ENCODE measurements around the gene TMEM14B.
"Not testable (repeated sequence)": the region's sequence is repeated elsewhere in the genome, so short reads cannot be mapped to it uniquely, and the experiment has no call there.

TMEM14B gene

DNA sequence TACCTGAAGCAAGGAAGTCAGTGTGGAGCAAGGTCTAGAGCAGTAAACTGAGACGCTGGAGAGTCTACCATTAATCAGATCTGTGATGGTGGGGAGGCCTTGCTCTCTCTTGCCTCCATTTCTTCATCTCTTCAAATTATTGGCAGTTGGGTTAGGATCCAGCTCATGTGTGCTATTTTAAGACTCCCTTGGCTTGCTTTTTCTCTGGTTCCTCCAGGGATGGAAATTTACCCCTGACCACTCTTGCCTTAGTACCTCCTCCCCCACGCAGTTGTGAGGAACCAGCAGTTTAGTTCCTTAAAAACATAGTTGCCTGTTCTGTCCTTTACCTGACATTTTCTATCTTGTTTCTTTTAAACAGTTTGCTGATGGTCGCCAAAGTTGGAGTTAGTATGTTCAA lies 17.4 kb upstream of the TMEM14B start:
- TF ChIP-seq, protein P1, sequence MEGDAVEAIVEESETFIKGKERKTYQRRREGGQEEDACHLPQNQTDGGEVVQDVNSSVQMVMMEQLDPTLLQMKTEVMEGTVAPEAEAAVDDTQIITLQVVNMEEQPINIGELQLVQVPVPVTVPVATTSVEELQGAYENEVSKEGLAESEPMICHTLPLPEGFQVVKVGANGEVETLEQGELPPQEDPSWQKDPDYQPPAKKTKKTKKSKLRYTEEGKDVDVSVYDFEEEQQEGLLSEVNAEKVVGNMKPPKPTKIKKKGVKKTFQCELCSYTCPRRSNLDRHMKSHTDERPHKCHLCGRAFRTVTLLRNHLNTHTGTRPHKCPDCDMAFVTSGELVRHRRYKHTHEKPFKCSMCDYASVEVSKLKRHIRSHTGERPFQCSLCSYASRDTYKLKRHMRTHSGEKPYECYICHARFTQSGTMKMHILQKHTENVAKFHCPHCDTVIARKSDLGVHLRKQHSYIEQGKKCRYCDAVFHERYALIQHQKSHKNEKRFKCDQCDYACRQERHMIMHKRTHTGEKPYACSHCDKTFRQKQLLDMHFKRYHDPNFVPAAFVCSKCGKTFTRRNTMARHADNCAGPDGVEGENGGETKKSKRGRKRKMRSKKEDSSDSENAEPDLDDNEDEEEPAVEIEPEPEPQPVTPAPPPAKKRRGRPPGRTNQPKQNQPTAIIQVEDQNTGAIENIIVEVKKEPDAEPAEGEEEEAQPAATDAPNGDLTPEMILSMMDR (IDR thresholded peaks at IDR 0.05; ENCODE audit: borderline replicate concordance, control extremely low read depth, extremely low read depth, insufficient read depth, missing control alignments): no peak
- DNase-seq (ENCODE audit: low spot score): no peak
- in situ Hi-C loops (cut with MboI; ENCODE audit: low sequenced_read_pairs, unreplicated experiment): no loop called here

DNA sequence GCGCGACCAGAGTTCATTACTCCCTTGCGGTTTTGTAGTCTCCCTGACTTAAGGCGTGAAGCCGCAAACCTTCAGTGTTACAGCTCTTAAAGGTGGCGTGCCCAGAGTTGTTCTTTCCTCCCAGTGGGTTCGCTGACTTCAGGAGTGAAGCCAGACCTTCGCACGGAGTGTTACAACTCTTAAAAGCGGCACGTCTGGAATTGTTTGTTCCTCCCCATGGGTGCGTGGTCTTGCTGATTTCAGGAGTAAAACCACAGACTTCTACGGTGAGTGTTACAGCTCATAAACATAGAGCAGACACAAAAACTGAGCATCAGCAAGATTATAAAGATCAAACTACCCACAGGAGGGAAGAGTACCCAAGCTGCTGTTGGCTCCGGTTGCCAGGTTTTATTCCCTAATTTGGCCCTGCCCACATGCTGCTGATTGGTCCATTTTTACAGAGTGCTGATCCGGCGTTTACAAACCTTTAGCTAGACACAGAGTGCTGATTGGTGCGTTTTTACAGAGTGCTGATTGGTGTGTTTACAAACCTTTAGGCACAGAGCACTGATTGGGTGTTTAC lies 14.4 kb upstream of the TMEM14B start:
- TF ChIP-seq, protein P1 (IDR thresholded peaks at IDR 0.05; ENCODE audit: borderline replicate concordance, control extremely low read depth, extremely low read depth, insufficient read depth, missing control alignments): no peak
- no peak for DNase-seq (ENCODE audit: low spot score)
- in situ Hi-C loops (cut with MboI; ENCODE audit: low sequenced_read_pairs, unreplicated experiment): no loop called here

DNA sequence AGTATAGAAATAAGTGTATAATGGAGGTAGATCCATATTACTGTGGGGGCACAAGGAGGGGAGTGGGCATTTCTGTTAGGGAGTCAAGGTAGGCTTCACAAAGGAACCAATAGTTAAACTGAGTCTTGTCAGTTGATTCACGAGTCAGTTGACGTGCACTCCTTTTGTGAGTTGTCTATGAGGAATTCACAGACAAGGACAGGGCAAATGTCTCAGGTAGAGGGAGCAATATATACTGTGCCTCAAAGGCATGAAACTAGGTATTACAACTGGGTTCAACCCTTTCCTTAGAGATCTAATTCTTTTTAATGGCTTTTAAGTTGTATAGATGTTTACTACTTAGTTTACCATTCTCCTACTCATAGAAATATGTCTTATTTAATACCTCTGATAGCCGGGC lies 13.7 kb upstream of the TMEM14B start:
- in situ Hi-C loops (cut with MboI; ENCODE audit: low sequenced_read_pairs, unreplicated experiment): no loop called here
- DNase-seq (ENCODE audit: low spot score): no peak

DNA sequence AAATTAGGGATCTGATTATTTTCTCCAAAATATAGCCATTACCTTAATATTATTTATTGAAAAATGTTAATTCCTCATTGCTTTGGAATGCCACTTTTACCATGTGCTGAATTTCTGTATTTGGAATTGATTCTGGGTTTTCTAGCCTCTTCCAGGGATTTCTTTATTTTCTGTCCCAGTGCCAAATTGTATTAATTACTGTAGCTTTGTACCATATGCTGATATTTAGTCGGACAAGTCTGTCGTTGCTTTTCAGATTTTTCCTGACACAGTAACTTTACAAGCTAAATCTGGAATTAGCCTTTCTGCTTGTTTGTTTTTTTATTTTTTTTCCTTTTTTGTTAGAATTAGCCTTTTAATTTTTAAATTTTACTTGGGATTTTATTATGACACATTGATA lies 10.9 kb upstream of the TMEM14B start:
- TF ChIP-seq, protein P1 (IDR thresholded peaks at IDR 0.05; ENCODE audit: borderline replicate concordance, control extremely low read depth, extremely low read depth, insufficient read depth, missing control alignments): no peak
- DNase-seq (ENCODE audit: low spot score): no peak
- in situ Hi-C loops (cut with MboI; ENCODE audit: low sequenced_read_pairs, unreplicated experiment): no loop called here

More for the DNA sequence above, 13.7 kb upstream of the TMEM14B start:
- TF ChIP-seq, protein P1 (IDR thresholded peaks at IDR 0.05; ENCODE audit: borderline replicate concordance, control extremely low read depth, extremely low read depth, insufficient read depth, missing control alignments): no peak

DNA sequence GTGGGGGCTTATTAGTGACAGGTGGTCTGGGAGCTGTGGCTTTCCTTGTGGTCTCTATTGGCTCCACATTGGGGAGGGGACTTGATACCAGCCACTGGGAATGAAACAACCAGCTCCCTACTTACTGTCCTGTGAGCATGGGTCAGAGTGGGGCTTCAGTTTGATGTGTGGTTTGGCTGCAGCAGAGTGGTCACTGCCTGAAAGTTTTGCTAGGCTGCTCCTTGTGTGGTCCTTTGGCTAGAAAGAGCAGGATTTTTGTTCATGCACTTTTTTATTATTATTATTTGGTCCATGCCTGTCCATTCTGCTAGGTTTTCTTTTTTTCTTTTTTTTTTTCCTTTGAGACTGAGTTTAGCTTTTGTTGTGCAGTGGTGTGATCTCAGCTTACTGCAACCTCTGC lies 7.5 kb upstream of the TMEM14B start:
- DNase-seq (ENCODE audit: low spot score): no peak
- in situ Hi-C loops (cut with MboI; ENCODE audit: low sequenced_read_pairs, unreplicated experiment): no loop called here
- TF ChIP-seq, protein P1 (IDR thresholded peaks at IDR 0.05; ENCODE audit: borderline replicate concordance, control extremely low read depth, extremely low read depth, insufficient read depth, missing control alignments): no peak

DNA sequence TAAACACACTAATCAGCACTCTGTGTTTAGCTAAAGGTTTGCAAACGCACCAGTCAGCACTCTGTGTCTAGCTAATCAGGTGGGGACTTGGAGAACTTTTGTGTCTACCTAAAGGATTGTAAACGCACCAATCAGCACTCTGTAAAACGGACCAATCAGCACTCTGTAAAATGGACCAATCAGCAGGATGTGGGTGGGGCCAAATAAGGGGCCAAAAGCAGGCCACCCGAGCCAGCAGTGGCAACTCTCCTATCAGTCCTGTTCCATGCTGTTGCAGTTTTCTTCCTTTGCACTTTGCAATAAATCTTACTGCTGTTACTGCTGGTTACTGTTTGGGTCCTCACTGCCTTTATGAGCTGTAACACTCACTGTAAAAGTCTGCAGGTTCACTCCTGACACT lies 6.0 kb upstream of the TMEM14B start:
- in situ Hi-C loops (cut with MboI; ENCODE audit: low sequenced_read_pairs, unreplicated experiment); DNase-seq (ENCODE audit: low spot score): not testable (repeated sequence)

DNA sequence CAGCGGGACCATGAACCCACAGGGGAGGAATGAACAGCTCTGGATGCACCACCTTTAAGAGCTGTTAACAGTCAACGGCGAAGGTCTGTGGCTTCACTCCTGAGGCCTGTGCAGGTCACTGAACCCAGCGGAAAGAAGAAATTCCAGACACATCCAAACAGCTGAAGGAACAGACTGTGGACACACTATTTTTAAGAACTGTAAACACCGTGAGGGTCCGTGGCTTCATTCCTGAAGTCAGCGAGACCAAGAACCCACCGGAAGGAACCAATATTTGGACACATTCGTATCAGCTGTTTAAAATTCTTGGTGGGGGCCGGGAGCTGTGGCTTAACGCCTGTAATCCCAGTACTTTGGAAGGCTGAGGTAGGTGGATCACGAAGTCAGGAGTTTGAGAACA lies 5.4 kb upstream of the TMEM14B start:
- no peak for DNase-seq (ENCODE audit: low spot score)
- in situ Hi-C loops (cut with MboI; ENCODE audit: low sequenced_read_pairs, unreplicated experiment): no loop called here
- TF ChIP-seq, protein P1 (IDR thresholded peaks at IDR 0.05; ENCODE audit: borderline replicate concordance, control extremely low read depth, extremely low read depth, insufficient read depth, missing control alignments): no peak

All from GM13976 (cell line).